GM18498 (cell line): ENCODE data around the gene ABI3BP.

Experiments used
- ATAC-seq: cut with Tn5 transposase; IDR thresholded peaks from one replicate; pipeline ENCODE4 v1.9.1; 2021; ENCODE audit warnings: mild to moderate bottlenecking, moderate library complexity; ENCODE audit not compliant: unreplicated experiment

The ABI3BP gene

DNA sequence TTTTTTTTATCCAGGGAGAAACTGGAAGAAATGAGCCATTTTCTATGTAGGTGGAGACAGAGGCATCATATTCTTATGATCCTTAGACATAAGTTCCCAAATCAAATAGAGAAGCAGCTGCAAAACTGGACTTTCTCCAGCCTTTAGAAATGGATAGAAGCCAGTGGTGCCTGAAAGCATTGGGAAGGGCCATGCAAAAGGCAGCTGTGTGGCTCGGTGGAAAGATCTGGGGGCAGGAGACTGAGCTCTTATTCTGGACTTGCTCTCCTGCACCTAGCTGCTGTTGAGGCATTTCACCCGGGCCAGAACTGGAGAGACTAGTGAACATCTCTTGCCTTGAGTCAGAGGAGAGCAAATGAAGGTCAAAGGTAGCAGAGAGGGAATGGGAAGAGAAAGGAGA lies 210.9 kb downstream of the ABI3BP start:
- no peak for ATAC-seq

DNA sequence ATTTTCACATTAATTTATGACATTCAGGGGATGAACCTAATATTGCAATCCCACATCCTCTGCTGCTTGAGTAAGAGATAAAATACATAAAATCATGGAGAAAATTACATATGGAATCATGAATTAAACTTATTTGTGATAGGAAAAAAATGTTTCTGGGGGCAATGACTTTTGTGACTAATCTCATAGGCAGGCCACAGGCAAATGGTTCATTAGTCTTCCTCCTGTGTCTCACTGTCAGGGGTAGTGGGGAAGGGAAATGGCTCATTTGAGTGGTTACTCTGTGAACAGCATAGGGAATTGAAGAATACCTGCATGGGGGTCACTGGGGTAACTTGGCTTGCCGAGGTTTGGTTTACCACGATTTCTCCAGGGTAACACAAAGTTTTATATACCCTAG lies 211.9 kb downstream of the ABI3BP start:
- no peak for ATAC-seq

DNA sequence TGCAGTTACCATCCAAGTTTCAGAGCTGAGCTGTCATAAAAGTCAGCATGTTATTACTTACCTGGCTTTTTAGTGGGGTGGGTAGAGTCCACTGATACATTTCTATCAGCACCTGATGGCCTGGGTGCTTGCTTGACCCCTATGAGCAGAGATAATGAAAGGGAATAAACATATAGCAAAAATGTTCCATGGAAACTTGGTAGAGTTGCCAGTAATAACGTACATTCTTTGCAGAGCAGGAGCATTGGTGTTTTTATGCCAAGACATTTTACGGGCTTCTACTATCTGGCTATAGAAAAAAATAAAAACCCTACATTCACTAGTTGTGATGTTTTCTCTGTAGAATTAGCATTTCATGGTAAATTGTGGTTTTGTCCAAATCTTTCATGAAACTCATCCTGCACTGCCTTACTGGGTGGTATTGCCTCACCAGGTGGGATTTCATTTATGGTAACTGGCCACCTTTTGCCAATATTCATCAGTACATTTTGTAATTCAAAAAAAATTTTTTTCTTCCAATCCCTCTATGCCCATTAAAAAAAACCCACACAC lies 213.1 kb downstream of the ABI3BP start:
- ATAC-seq, result no peak

DNA sequence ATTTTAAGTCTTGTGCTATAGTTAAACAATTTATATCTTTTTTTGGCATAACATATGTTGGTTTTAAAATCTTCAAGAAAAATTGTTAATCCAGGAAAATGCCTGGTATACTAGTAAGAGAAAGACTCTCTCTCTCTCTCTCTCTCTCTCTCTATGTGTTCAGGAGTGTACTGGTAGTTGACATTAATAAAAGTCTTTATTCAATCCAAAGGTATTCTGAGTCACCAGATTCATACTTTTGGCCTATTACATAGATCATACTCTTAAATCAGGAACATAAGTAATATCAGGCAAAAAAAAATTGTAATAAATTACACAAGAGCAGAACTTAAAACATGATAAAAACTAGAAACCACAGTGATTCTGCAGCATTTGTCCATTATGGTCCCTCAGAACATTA lies 213.7 kb downstream of the ABI3BP start:
- ATAC-seq, result no peak

DNA sequence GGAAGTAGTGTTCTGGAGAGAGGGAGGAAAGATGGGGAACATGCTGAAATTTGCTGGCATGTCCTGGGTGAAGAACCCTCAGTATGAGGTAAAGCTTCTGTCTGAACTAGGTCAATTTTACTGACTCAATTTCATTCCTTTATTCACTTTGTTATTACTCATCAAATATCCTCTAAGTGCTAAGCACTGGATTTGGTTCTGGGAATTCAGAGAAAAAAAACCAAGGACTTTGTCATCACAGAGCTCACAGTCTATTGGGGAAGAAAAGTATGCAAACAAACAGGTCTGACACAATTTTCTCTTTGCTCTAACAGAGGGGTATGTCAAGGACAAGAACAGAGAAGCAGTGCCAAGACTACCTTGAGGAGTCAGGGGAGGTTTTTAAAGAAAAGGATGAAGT lies 215.9 kb downstream of the ABI3BP start:
- no peak for ATAC-seq

DNA sequence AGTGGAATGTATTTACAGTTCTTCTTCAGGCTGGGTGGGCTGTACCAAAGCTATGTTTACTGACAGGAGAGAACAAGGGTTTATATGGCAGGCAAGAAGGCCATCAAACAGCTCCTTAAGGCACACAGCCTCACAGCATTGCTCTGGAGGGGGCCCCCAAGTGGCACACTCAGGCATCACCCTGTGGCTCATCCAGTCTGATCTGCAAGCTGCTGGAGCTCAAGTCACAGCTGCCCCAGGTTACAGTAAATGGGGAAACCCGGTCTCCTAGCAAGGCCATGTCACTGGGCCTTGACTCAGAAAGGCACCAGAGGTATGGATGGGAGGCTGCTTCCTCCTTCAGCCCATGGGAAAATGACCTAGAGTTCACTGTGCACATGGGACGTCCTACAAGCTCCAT lies 216.5 kb downstream of the ABI3BP start:
- ATAC-seq, result no peak

DNA sequence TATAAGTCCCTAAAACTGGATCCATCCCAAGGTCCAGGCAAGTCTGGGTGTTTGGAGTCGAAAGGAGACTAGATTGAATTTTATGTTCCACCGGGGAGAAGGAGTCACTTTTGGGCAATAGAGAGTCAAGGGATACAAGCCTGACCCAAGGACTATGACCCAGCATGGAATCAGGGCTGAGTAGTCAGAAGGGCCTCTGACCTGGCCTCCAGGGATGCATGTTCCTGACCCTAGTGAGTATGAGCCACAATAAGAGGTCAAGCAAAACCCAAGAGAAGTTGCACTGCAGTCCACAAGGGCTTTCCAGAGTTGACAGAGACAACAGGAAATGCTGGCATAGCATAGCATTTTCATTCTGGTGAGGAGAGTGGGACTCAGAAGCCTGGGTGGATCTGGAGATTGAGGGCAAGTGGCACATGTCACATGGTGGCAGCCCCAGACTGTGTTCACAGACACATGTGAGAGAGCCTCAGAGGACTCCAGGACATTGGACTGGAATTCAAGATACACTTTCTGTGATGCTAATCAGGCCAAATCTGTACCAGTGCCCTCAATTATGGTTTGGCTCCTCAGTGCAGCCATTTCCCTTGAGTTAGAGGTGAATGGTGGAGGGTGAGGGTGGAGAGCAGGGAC lies 217.0 kb downstream of the ABI3BP start:
- ATAC-seq, result no peak

DNA sequence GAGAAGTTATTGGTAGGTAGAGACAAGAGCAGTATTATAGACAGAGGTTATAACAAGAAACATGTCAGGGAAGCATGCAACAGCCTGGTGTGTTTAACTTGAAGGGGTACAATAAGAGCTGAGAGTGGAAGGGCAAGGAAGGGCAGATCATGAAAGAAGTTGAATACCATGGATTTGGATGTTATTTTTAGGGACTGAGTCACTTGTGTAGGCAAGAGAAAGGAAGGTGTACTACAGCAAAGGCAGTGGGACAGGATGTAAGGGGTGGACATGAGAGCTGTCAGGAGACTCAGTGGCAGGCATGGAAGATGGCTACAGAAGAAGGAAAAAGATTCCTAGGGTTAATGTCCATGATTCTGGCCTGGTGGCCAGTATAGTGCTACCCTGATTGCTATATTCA lies 217.6 kb downstream of the ABI3BP start:
- no peak for ATAC-seq

DNA sequence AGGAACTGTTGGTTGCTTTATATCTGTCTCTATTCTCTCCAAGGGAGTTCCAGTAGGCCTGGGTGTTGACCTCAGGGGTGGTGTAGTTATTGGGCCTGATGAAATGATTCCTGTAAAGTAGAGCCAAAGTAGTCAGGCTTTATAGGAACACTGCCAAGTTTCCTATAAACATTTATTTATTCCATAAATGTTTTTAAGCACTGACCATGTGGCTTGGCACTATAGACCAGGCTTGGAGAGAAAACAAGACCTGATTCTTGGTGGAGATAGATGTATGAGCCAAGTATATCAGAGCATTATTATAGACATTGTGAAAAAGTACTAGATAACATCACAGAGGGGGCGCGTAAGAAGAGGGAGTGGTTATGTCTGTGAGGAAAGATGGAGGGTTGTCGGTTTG lies 218.0 kb downstream of the ABI3BP start:
- ATAC-seq, result no peak

DNA sequence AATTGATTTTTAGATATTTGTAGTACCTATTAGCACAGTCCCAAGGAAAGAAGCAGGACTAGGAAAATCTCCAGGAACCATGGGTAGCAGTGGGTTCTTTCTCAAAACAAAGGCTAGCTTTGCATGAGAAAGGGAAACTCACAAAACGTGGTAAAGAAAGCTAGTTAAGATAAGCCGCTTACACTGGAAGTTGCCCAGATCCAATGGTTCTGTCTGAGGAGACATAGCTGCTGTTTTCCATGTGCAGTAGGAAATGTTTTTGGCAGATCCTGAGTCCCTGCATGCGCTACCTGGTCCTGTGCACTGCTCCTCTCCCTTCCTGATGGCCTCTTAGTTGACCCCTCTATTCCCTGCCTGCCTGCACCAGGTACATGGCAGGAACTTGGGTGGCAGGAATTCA lies 223.5 kb downstream of the ABI3BP start:
- ATAC-seq, result no peak

DNA sequence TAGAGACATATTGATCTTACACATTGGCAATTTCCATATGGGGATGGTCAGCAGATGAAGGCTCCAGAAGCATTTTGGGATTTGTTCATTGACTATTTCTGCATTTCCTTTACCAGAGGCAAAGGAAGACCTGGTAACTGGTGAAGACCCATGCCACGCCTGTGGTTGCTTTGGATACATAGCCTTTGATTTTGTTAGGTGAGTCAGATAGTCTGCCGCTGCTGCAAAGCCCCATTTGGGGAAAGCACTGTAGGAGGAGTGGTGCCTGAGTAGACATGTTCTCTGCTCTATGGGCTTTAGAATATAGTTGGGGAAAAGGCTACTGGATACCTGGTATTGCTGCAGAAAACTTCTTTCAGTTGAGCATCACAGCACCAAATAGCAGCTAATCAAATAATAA lies 227.2 kb downstream of the ABI3BP start:
- ATAC-seq, result no peak

DNA sequence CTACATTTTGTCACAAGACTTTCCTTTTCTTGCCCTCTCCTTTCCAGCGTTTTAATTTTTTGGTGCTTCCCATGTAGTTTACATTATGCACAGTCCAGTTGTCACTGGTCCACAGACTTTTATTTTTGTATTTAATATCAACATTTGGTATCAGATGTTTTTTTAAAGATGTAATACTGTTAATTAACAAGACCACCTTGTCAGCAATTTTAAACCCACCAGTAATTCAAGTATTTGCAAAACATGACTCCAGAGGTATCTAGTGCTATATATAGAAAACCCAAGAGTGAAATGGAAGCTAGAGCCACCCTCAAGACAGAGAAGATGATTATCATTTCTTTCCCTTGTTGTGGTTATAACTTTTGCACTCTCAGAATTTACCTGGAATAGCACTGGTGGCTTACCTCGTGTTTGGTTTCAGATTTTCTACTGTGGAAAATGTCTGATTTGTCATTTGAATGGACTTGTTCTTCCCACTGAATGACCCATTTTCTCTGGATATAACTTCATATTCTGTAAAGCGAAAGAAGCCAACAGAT lies 227.7 kb downstream of the ABI3BP start:
- no peak for ATAC-seq

DNA sequence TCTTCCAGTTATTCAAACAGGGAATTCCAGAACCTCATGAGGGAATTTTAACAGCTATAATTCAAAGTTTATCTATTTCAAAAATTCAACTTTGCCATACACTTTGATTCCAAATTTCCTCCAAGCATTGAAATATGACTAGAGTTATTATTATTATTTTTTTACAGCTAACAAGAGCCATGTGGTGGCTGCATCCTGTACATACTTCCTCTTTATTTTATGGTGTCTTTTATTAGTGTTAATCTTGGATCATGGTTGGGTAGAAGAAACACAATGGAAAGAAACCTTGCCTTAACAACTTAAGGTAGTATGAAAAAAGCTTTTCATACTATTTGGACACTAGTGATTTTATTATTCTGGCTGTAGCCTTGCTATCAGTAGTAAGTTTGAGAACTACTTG lies 231.3 kb downstream of the ABI3BP start:
- ATAC-seq, result no peak

DNA sequence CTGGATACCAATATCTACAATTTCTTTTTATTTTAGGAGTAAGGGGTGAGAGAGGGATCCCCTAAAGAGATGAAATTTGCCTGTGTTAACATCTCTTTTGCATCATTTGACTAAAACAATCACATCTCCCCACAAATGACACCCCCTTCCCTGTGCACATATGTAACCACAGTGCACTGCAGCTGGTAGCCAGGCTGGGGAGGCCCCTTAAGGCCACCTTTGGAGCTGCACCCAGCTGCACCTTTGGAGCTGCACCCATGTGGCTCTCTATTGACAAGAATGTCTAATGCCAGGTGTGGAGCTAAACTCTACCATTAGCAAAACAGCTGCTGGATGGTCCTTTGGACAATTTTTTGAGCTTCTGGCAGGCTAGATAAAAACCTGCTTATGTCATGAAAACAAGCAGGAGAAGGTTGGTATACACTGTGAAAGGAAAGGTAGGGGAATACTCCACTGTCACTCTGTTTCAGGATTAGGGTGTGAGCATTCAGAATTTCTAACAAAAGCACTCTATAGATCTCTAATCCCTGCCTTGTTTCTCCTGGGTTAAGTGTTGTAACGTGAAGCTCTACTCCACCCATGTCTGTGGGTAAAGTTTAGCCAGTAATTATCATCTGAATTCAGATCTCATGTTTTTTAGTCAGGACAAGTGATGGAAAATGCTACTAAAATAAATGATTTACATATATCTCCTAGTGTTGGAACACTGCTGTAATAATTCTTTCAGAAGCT lies 231.8 kb downstream of the ABI3BP start:
- ATAC-seq, result peak; percentile 93

DNA sequence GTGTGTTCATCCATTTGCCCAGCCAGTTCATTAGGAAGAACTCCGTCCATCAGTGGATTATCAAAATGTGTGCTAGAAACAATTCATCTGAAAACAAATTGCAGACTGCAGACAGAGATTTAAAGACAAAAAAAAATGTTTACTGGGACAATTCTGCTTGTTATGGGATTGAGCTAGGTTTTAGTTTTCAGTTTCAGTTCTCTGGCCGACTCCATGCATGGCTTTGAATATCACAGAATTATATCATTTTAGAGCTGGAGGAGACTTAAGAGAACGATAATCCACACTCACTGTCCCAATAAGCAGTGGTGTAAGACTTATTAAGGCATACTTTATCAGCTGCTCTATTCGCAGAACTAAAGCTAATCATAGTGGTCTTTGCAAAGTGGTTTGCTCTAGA lies 232.8 kb downstream of the ABI3BP start:
- ATAC-seq, result no peak

DNA sequence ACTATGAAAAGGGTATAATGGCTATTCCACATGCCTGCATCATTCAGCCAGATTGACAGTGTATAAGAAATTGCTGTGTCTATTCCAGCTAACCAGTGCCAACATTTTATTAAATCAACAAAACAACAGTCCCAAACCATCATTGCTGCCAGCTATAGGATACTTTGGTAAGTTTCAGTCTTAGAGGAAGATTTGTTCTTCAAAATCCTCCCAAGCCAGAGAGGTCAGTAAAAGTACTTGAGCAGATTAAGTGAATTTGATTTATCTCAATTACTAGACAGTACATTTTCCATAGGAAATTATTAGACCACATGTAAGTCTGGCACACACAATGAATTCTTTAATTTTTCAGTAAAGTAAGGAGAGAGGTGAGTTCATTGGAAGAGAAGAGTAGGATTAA lies 233.3 kb downstream of the ABI3BP start:
- ATAC-seq, result no peak

DNA sequence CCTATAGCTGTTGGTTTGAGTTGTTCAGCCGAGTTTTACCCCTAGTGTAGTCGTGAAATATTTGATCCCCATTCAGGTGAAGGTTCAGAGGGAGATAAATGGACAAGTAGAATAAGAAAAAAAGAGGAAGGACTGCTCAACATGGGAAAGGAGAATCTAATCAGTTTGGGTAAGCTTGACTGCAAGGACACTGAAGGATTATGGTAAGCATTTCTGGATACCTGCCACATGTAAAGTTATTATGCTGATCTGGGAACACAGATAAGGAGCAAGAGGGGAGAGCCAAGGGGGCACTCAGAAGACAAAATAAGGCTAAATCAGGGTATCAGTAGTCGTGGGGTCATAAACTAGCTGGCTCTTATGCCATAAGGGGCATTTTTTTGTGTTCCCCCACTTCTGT lies 234.1 kb downstream of the ABI3BP start:
- no peak for ATAC-seq

DNA sequence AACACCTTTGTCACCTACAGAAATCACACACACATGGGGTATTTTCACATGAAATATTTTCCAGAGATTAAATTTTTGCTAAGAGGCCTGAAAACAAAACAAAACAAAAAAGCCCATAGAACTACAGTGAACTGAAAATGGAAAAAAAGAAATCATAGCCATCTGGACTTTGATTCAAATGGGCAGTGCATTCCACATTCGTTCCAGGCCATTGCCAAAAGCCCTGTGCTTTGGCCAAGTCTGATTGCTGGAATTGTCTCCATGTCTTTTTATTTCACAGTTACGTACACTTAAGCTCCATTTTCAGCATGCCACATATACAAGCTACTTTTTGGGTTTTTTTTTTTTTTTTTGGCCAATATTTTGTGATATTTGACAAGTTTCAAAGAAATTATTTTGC lies 236.8 kb downstream of the ABI3BP start:
- ATAC-seq, result no peak

DNA sequence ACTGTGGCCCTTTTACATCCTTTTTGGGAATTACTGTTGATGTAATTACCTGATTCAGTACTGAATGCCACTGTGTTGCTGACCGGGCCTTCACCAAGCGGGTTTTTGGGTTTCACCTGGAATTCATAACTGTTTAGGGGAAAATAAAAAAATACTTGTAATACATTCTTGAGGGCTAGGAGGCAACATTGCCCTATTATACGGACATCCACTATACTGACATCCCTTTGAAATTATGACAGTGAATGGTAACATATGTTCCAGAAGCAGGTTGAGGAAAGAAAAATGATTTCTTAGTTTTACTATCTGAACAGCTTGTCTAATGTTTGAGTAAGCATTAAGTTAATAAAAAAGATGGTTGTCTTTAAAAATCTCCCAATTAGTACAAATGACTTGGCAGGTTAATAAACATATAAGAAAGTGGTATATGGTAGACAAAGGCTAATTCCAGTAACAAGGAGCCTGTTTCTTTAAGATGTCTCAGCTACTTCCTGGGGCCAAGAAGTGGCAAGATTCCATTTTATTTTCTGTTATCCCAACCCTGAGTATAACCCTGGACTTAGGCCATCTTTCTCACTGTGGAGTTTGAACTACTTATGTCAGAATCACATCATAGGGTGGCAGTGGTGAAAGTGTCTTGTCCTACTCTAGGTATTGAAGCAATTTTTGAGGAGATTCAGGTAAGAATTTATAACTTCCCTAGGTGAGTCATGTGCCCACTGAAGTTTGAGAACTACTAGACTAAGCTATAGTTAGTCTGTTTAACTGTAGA lies 238.5 kb downstream of the ABI3BP start:
- no peak for ATAC-seq

DNA sequence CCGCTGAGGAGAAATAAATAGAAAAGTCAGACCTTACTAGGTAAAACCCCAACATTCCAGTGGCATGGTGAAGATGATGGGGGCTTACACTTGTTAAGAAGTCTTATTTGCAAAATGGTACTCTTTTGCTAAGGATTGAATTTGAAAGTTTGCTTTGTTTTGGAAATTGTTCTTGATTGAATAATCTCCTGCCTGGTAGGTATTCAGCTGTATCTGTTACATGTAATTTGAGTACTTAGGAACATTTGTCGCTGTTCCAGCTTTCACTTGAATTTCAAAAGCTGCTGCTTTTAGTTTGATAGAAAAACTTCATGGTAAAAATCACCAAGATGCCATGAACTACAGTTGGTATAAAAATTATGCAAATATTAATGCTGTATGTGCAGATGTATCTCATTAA lies 239.4 kb downstream of the ABI3BP start:
- no peak for ATAC-seq

DNA sequence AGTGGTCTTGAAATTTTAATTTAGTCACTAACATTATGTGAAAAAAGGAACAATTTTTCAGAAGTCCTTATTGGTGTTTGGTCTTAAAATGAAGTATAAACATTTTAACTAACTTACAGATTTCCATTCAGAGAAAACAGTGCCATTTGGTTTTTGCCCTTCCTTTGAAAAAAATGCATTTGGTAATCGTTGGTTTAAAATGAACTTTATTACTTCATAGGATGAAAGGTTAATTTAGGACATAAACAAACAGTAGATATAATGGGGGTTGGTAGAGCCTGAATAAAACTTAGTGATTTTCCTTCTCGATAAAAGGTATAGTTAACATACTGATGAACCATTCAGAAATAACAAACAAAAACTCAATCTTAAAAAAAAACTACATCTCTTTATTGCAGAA lies 244.3 kb downstream of the ABI3BP start:
- ATAC-seq, result no peak

DNA sequence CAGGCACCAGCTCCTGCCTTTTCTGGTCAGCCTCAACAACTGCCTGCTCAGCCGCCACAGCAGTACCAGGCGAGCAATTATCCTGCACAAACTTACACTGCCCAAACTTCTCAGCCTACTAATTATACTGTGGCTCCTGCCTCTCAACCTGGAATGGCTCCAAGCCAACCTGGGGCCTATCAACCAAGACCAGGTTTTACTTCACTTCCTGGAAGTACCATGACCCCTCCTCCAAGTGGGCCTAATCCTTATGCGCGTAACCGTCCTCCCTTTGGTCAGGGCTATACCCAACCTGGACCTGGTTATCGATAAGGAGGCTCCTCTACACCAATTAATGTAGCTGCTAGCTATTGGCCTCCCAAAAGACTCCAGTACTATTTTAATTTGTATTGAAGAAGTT lies 245.0 kb downstream of the ABI3BP start:
- ATAC-seq, result no peak
